PC-9 (cell line): Measurements from ENCODE around the gene PLXDC2. TPM values are rescaled to one million over a fixed set of nuclear protein-coding genes. Genes with fewer than 3 reads are reported as not detected.

ENCODE experiments used
- BruUV-seq: library from RNA; stranded (reverse); fragments of 400-500 nt; replicated peaks from 2 replicates; lab custom pipeline; 2021; lab: Mats Ljungman, UMichigan
- CTCF ChIA-PET: fragments of 300-600 bp; sonication (Branson Sonifier 250); formaldehyde crosslinking; loops from one replicate; lab custom pipeline; 2022; ENCODE audit warnings: antibody characterized with exemption; lab: Charles Lee
- POLR2A ChIA-PET: fragments of 300-600 bp; sonication (Branson Sonifier 250); formaldehyde crosslinking; loops from one replicate; lab custom pipeline; 2022; ENCODE audit warnings: antibody characterized with exemption; ENCODE audit not compliant: unreplicated experiment; lab: Charles Lee
- DNase-seq, 2 experiments: peaks; one replicate each; pipeline versions ENCODE4 v3.0.0 to v3.0.0-alpha.2; 2015 to 2022; ENCODE audit warnings: mixed read lengths in 1 of 2
- H2AFZ ChIP-seq: fragments of 200-600 bp; sonication (generic); 2 replicates; pipeline ENCODE4 v1.8.1; 2017; ENCODE audit warnings: antibody characterized with exemption
- H3F3A ChIP-seq: fragments of 200-600 bp; sonication (generic); 2 replicates; pipeline ENCODE4 v1.8.1; 2017; ENCODE audit warnings: antibody characterized with exemption, mild to moderate bottlenecking, low read depth; ENCODE audit not compliant: insufficient read depth
- H3K27ac ChIP-seq: fragments of 200-600 bp; sonication (generic); 2 replicates; pipeline ENCODE4 v1.6.1; 2016; ENCODE audit warnings: mixed run types
- H3K27me3 ChIP-seq: fragments of 200-600 bp; sonication (generic); 2 replicates; pipeline ENCODE4 v1.6.1; 2016; ENCODE audit warnings: low read depth, mixed run types; ENCODE audit not compliant: insufficient read depth
- H3K36me3 ChIP-seq: fragments of 200-600 bp; sonication (generic); 2 replicates; pipeline ENCODE4 v1.6.1; 2016; ENCODE audit warnings: low read depth, mixed run types
- H3K4me1 ChIP-seq: fragments of 200-600 bp; sonication (generic); replicated peaks from 2 replicates; pipeline ENCODE4 v1.6.1; 2016; ENCODE audit warnings: mixed run types; ENCODE audit not compliant: insufficient read depth
- H3K4me2 ChIP-seq: fragments of 200-600 bp; sonication (generic); 2 replicates; pipeline ENCODE4 v1.6.1; 2017; ENCODE audit warnings: mixed run types
- H3K4me3 ChIP-seq: fragments of 200-600 bp; sonication (generic); 2 replicates; pipeline ENCODE4 v1.6.1; 2016; ENCODE audit warnings: mixed run types
- H3K79me2 ChIP-seq: fragments of 200-600 bp; sonication (generic); 2 replicates; pipeline ENCODE4 v1.6.1; 2017; ENCODE audit warnings: low read depth, mixed run types
- H3K9me2 ChIP-seq: fragments of 200-600 bp; sonication (generic); 2 replicates; pipeline ENCODE4 v1.8.1; 2017; ENCODE audit warnings: mild to moderate bottlenecking; ENCODE audit not compliant: insufficient read depth
- H3K9me3 ChIP-seq: fragments of 200-600 bp; sonication (generic); 2 replicates; pipeline ENCODE4 v1.8.1; 2016; ENCODE audit warnings: low read depth; ENCODE audit not compliant: insufficient read depth
- H4K20me1 ChIP-seq: fragments of 200-600 bp; sonication (generic); 2 replicates; pipeline ENCODE4 v1.8.1; 2017; ENCODE audit not compliant: insufficient read depth
- EZH2 ChIP-seq: fragments of 200-600 bp; sonication (generic); IDR thresholded peaks from 2 replicates; pipeline ENCODE4 v1.8.0; 2017; ENCODE audit warnings: antibody characterized with exemption, low read depth
- intact Hi-C: fragments of 100-400 bp; cut with micrococcal nuclease; formaldehyde crosslinking; loops from one replicate; pipeline ENCODE4 v1.10.0; 2022; ENCODE audit not compliant: unreplicated experiment
- total RNA-seq: library from RNA; stranded (reverse); gene quantifications from 2 replicates; pipeline ENCODE4 v1.2.3, GENCODE V29; 2021
- TF ChIP-seq, protein P1 (sequence below): fragments of 200-600 bp; sonication (generic); conservative IDR thresholded peaks from 2 replicates; pipeline ENCODE4 v1.6.1; 2017; ENCODE audit warnings: mixed run types, antibody characterized with exemption, mild to moderate bottlenecking, moderate library complexity

Gene PLXDC2
- total RNA-seq, 1 experiment from 2014 or later, result not detected

DNA sequence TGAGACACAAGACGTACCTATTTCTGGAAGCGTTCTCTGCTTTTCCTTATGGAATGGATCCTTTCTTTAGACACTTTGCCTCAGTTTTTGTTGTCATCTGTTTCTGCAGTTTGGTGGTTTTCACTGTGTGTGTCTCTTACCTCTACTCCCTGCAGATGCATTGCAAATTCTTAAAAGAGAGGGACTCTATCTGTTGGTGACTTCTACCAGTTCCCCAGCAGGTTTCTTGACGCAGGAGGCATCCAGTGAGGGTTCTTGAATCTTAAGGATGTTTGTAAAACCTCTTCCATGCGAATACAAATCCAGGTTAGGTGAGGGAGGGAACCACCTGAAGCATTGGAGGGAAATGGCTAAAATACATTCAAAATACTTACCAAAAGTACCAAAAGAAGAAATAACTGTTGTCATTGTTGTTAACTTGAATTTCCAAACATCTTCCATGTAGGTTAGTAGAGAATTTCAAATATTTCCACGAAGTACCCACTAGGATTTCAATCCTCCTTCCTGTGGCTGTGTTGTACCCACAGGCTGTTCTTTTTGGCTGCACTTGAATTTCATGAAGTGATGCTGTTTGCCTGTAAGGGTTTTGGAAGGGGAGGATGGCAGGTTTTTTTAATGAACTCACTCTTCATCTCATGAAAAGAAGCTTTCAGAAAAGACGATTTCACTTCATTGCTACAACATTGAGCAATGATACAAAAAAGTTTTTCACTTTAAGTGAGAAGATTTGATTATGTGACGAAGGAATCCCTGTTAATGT, 32.2 kb downstream of the PLXDC2 start:
- no peak for DNase-seq
- no peaks in the 10 kb centered on the region for H3K4me1 ChIP-seq
- no peaks in the 10 kb centered on the region for H3K79me2 ChIP-seq
- H3K27ac ChIP-seq, result no peak overlapping the region
- H2AFZ ChIP-seq, result no peak overlapping the region
- no peaks in the 10 kb centered on the region for H3K27me3 ChIP-seq
- H3K36me3 ChIP-seq, result no peaks in the 10 kb centered on the region
- no peaks in the 10 kb centered on the region for H4K20me1 ChIP-seq
- POLR2A ChIA-PET, result no interaction called here
- H3K9me3 ChIP-seq, result no peaks in the 10 kb centered on the region
- BruUV-seq, result no TSS peak
- CTCF ChIA-PET, result no interaction called here
- no peak for TF ChIP-seq EZH2
- H3F3A ChIP-seq, result no peaks in the 10 kb centered on the region
- H3K4me3 ChIP-seq, result no peak overlapping the region
- intact Hi-C loops, result no loop called here
- H3K4me2 ChIP-seq, result no peak overlapping the region
- H3K9me2 ChIP-seq, result no peaks in the 10 kb centered on the region

DNA sequence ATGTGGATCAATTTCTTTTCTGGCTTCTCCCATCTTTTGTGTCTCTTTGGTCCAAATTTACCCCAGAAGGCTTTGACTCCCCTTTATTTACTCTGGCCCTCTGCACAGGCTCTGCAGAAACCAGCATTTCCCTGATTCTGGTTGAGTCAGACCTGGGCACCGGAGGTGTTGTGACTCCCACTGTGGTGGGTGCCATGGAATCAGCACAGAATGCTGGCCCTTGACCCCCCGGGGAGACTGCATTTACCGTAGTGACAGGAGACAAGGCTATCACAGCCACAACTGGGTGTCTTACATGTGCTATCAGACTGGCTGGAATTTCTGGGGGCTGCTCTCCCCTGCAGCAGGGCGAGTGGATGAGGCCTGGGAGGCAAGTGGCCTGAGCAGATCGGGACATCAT, 37.6 kb downstream of the PLXDC2 start:
- intact Hi-C loops, result no loop called here
- CTCF ChIA-PET, result no interaction called here

DNA sequence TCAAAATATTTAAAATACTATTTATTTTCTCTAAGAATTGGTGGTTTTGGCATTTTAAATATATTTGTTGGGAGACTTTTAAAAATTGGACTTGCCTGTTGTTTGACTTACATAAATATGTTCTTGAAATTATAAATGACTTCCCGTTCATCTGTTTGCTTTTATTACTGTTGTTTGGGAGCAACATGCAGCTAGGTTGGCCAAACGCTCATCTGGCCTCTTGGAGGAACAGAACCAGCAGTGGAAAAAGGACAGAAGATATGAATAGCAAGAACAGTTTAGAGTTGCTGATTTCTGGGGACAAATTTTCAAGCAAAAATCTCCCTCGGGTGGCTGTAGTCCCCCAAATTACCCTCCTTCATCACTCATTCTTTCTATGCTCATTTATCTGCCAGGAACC, 41.6 kb downstream of the PLXDC2 start:
- H3K9me2 ChIP-seq, result no peaks in the 10 kb centered on the region
- no peak overlapping the region for H3K27ac ChIP-seq
- no peak for DNase-seq
- H3K4me3 ChIP-seq, result no peak overlapping the region
- H3F3A ChIP-seq, result no peaks in the 10 kb centered on the region
- H3K79me2 ChIP-seq, result no peaks in the 10 kb centered on the region
- CTCF ChIA-PET, result no interaction called here
- H3K4me1 ChIP-seq, result no peaks in the 10 kb centered on the region
- H3K9me3 ChIP-seq, result no peaks in the 10 kb centered on the region
- intact Hi-C loops, result no loop called here
- no peaks in the 10 kb centered on the region for H4K20me1 ChIP-seq
- POLR2A ChIA-PET, result no interaction called here
- H3K36me3 ChIP-seq, result no peaks in the 10 kb centered on the region
- H2AFZ ChIP-seq, result no peak overlapping the region
- BruUV-seq, result no TSS peak
- H3K4me2 ChIP-seq, result no peak overlapping the region
- TF ChIP-seq, protein P1, sequence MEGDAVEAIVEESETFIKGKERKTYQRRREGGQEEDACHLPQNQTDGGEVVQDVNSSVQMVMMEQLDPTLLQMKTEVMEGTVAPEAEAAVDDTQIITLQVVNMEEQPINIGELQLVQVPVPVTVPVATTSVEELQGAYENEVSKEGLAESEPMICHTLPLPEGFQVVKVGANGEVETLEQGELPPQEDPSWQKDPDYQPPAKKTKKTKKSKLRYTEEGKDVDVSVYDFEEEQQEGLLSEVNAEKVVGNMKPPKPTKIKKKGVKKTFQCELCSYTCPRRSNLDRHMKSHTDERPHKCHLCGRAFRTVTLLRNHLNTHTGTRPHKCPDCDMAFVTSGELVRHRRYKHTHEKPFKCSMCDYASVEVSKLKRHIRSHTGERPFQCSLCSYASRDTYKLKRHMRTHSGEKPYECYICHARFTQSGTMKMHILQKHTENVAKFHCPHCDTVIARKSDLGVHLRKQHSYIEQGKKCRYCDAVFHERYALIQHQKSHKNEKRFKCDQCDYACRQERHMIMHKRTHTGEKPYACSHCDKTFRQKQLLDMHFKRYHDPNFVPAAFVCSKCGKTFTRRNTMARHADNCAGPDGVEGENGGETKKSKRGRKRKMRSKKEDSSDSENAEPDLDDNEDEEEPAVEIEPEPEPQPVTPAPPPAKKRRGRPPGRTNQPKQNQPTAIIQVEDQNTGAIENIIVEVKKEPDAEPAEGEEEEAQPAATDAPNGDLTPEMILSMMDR, result no peak
- no peak for TF ChIP-seq EZH2
- H3K27me3 ChIP-seq, result no peaks in the 10 kb centered on the region

More for the DNA sequence above, 37.6 kb downstream of the PLXDC2 start:
- H3K27me3 ChIP-seq, result no peaks in the 10 kb centered on the region
- H3F3A ChIP-seq, result no peaks in the 10 kb centered on the region
- H3K9me3 ChIP-seq, result no peaks in the 10 kb centered on the region
- no peaks in the 10 kb centered on the region for H3K79me2 ChIP-seq
- DNase-seq, result no peak
- H3K4me1 ChIP-seq, result no peaks in the 10 kb centered on the region
- no peaks in the 10 kb centered on the region for H4K20me1 ChIP-seq
- H3K4me2 ChIP-seq, result no peak overlapping the region
- H2AFZ ChIP-seq, result no peak overlapping the region
- no peak for TF ChIP-seq EZH2
- TF ChIP-seq, protein P1, result no peak
- no peak overlapping the region for H3K4me3 ChIP-seq
- H3K27ac ChIP-seq, result no peak overlapping the region
- no peaks in the 10 kb centered on the region for H3K36me3 ChIP-seq
- BruUV-seq, result no TSS peak
- POLR2A ChIA-PET, result no interaction called here
- no peaks in the 10 kb centered on the region for H3K9me2 ChIP-seq

DNA sequence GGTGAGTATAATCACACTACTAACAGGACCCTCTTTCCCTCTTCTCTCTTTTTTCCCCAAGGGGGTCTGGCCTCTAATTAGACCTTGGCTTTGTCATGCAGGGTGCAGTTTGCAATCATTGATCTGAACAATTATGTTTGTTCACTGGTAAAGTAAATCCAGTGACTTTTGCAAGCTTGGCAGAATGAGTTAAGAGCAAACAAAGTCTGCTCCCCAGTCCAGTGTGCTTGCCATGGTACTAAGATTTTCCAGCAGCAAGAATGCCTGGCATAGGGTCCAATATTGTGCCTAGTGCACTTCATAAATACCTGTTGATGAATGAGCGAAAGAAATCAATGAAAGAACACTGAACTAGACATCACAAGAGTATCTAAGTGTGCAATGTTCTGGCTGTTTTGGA, 43.9 kb downstream of the PLXDC2 start:
- CTCF ChIA-PET, result no interaction called here
- POLR2A ChIA-PET, result no interaction called here
- H3K36me3 ChIP-seq, result no peaks in the 10 kb centered on the region
- H3K27ac ChIP-seq, result no peak overlapping the region
- H3K9me3 ChIP-seq, result no peaks in the 10 kb centered on the region
- H4K20me1 ChIP-seq, result no peaks in the 10 kb centered on the region
- H3K4me2 ChIP-seq, result no peak overlapping the region
- TF ChIP-seq, protein P1, result no peak
- no peak for TF ChIP-seq EZH2
- no peaks in the 10 kb centered on the region for H3K79me2 ChIP-seq
- no peaks in the 10 kb centered on the region for H3F3A ChIP-seq
- H3K27me3 ChIP-seq, result no peaks in the 10 kb centered on the region
- intact Hi-C loops, result no loop called here
- no peak overlapping the region for H3K4me3 ChIP-seq
- no peak for DNase-seq
- no TSS peak for BruUV-seq
- no peak overlapping the region for H2AFZ ChIP-seq
- H3K9me2 ChIP-seq, result no peaks in the 10 kb centered on the region
- no peaks in the 10 kb centered on the region for H3K4me1 ChIP-seq
